Memory B cell (primary cell): Measurements from ENCODE around the gene ZMYM2.

Experiments
- ATAC-seq: fragments of 150-1000 bp; cut with Tn5 transposase; 2 replicates; pipeline ENCODE4 v1.10.0; 2021; ENCODE audit warnings: low read depth, mild to moderate bottlenecking, moderate library complexity
- DNase-seq, 2 donors: peaks; one replicate each; pipeline ENCODE4 v3.0.0; 2022; ENCODE audit warnings: low spot score in 2 of 2
- H3K27ac Mint-ChIP-seq: one replicate; pipeline ENCODE4 v1.8.0; 2022; ENCODE audit warnings: mild to moderate bottlenecking, moderate library complexity, mixed read lengths
- H3K27me3 Mint-ChIP-seq: one replicate; pipeline ENCODE4 v1.8.0; 2022; ENCODE audit warnings: mixed read lengths
- H3K36me3 Mint-ChIP-seq: one replicate; pipeline ENCODE4 v1.8.0; 2022; ENCODE audit warnings: mild to moderate bottlenecking, mixed read lengths
- H3K4me1 Mint-ChIP-seq: one replicate; pipeline ENCODE4 v1.8.0; 2022; ENCODE audit warnings: mixed read lengths
- H3K4me3 Mint-ChIP-seq: one replicate; pipeline ENCODE4 v1.8.0; 2022; ENCODE audit warnings: mild to moderate bottlenecking, moderate library complexity, mixed read lengths
- H3K9me3 Mint-ChIP-seq: one replicate; pipeline ENCODE4 v1.8.0; 2022; ENCODE audit warnings: mixed read lengths

Gene ZMYM2

GRCh38 chr13:20044086-20044485 is 85.6 kb downstream of the ZMYM2 start:
- no peak overlapping the region for H3K27ac Mint-ChIP-seq
- peaks cover 25% of the 10 kb centered on the region for H3K4me1 Mint-ChIP-seq
- H3K4me3 Mint-ChIP-seq: no peak overlapping the region
- H3K36me3 Mint-ChIP-seq: peaks cover 41% of the 10 kb centered on the region
- no peaks in the 10 kb centered on the region for H3K27me3 Mint-ChIP-seq
- peaks cover 1% of the 10 kb centered on the region for H3K9me3 Mint-ChIP-seq
- DNase-seq (no peak), ATAC-seq (no peak)

GRCh38 chr13:20045950-20046548 is 87.5 kb downstream of the ZMYM2 start:
- H3K4me3 Mint-ChIP-seq: no peak overlapping the region

GRCh38 chr13:20049558-20050473 is 91.3 kb downstream of the ZMYM2 start:
- DNase-seq: no peak
- Mint-ChIP-seq H3K27me3 (no peaks in the 10 kb centered on the region), H3K9me3 (no peaks in the 10 kb centered on the region), H3K36me3 (peaks cover 18% of the 10 kb centered on the region), H3K4me1 (peaks cover 8% of the 10 kb centered on the region), H3K4me3 (peak overlapping the region; percentile 1), H3K27ac (peak overlapping the region; percentile 79)
- peak; percentile 34 for ATAC-seq

More at GRCh38 chr13:20045950-20046548, 87.5 kb downstream of the ZMYM2 start:
- Mint-ChIP-seq H3K27me3 (no peaks in the 10 kb centered on the region), H3K27ac (no peak overlapping the region), H3K9me3 (no peaks in the 10 kb centered on the region), H3K4me1 (peaks cover 21% of the 10 kb centered on the region), H3K36me3 (peaks cover 27% of the 10 kb centered on the region)
- ATAC-seq: no peak
- no peak for DNase-seq

- Mint-ChIP-seq H3K9me3 (no peaks in the 10 kb centered on the region), H3K4me3 (no peak overlapping the region), H3K27ac (no peak overlapping the region), H3K27me3 (no peaks in the 10 kb centered on the region), H3K4me1 (peaks cover 8% of the 10 kb centered on the region), H3K36me3 (peaks cover 24% of the 10 kb centered on the region)
- no peak for ATAC-seq
- no peak for DNase-seq
Measured at GRCh38 chr13:20051366-20051765, 92.8 kb downstream of the ZMYM2 start.

- ATAC-seq: no peak
- H3K4me1 Mint-ChIP-seq: peaks cover 8% of the 10 kb centered on the region
- no peaks in the 10 kb centered on the region for H3K27me3 Mint-ChIP-seq
- H3K36me3 Mint-ChIP-seq: peaks cover 24% of the 10 kb centered on the region
- no peak for DNase-seq
- no peak overlapping the region for H3K27ac Mint-ChIP-seq
- no peak overlapping the region for H3K4me3 Mint-ChIP-seq
- H3K9me3 Mint-ChIP-seq: no peaks in the 10 kb centered on the region
Measured at GRCh38 chr13:20053016-20053415, 94.5 kb downstream of the ZMYM2 start.

- Mint-ChIP-seq H3K4me3 (no peak overlapping the region), H3K27ac (no peak overlapping the region), H3K4me1 (peaks cover 5% of the 10 kb centered on the region), H3K36me3 (peaks cover 27% of the 10 kb centered on the region), H3K9me3 (no peaks in the 10 kb centered on the region), H3K27me3 (no peaks in the 10 kb centered on the region)
- DNase-seq (no peak), ATAC-seq (no peak)
Measured at GRCh38 chr13:20053891-20054290, 95.4 kb downstream of the ZMYM2 start.

- ATAC-seq (no peak), DNase-seq (no peak)
- H3K27me3 Mint-ChIP-seq: no peaks in the 10 kb centered on the region
- no peaks in the 10 kb centered on the region for H3K9me3 Mint-ChIP-seq
- H3K27ac Mint-ChIP-seq: no peak overlapping the region
- no peak overlapping the region for H3K4me3 Mint-ChIP-seq
- peaks cover 3% of the 10 kb centered on the region for H3K4me1 Mint-ChIP-seq
- H3K36me3 Mint-ChIP-seq: peaks cover 28% of the 10 kb centered on the region
Measured at GRCh38 chr13:20054586-20054985, 96.1 kb downstream of the ZMYM2 start.

GRCh38 chr13:20057214-20057613 is 98.7 kb downstream of the ZMYM2 start:
- no peak overlapping the region for H3K4me3 Mint-ChIP-seq
- H3K36me3 Mint-ChIP-seq: peaks cover 32% of the 10 kb centered on the region
- H3K9me3 Mint-ChIP-seq: no peaks in the 10 kb centered on the region
- ATAC-seq (no peak), DNase-seq (no peak)
- no peak overlapping the region for H3K27ac Mint-ChIP-seq
- no peaks in the 10 kb centered on the region for H3K27me3 Mint-ChIP-seq
- H3K4me1 Mint-ChIP-seq: no peaks in the 10 kb centered on the region

GRCh38 chr13:20057963-20058362 is 99.4 kb downstream of the ZMYM2 start:
- ATAC-seq (no peak), DNase-seq (no peak)
- H3K4me1 Mint-ChIP-seq: no peaks in the 10 kb centered on the region
- H3K36me3 Mint-ChIP-seq: peaks cover 29% of the 10 kb centered on the region
- no peaks in the 10 kb centered on the region for H3K9me3 Mint-ChIP-seq
- H3K27ac Mint-ChIP-seq: no peak overlapping the region
- no peak overlapping the region for H3K4me3 Mint-ChIP-seq
- no peaks in the 10 kb centered on the region for H3K27me3 Mint-ChIP-seq

GRCh38 chr13:20058476-20058875 is 99.9 kb downstream of the ZMYM2 start:
- ATAC-seq: no peak
- Mint-ChIP-seq H3K27ac (no peak overlapping the region), H3K4me1 (no peaks in the 10 kb centered on the region), H3K27me3 (no peaks in the 10 kb centered on the region), H3K4me3 (no peak overlapping the region), H3K9me3 (no peaks in the 10 kb centered on the region), H3K36me3 (peaks cover 29% of the 10 kb centered on the region)
- no peak for DNase-seq

- ATAC-seq: no peak
- Mint-ChIP-seq H3K9me3 (no peaks in the 10 kb centered on the region), H3K36me3 (peaks cover 23% of the 10 kb centered on the region), H3K4me3 (no peak overlapping the region), H3K27me3 (no peaks in the 10 kb centered on the region), H3K4me1 (no peaks in the 10 kb centered on the region), H3K27ac (no peak overlapping the region)
- DNase-seq: no peak
Measured at GRCh38 chr13:20064128-20064527, 105.6 kb downstream of the ZMYM2 start.

GRCh38 chr13:20065516-20065915 is 107.0 kb downstream of the ZMYM2 start:
- H3K27ac Mint-ChIP-seq: no peak overlapping the region
- DNase-seq: no peak
- no peak for ATAC-seq

GRCh38 chr13:20069956-20070355 is 111.4 kb downstream of the ZMYM2 start:
- DNase-seq (no peak), ATAC-seq (no peak)
- H3K9me3 Mint-ChIP-seq: no peaks in the 10 kb centered on the region
- H3K36me3 Mint-ChIP-seq: peaks cover 28% of the 10 kb centered on the region
- no peak overlapping the region for H3K4me3 Mint-ChIP-seq
- H3K27me3 Mint-ChIP-seq: no peaks in the 10 kb centered on the region
- peaks cover 3% of the 10 kb centered on the region for H3K4me1 Mint-ChIP-seq
- H3K27ac Mint-ChIP-seq: no peak overlapping the region

More at GRCh38 chr13:20065516-20065915, 107.0 kb downstream of the ZMYM2 start:
- Mint-ChIP-seq H3K4me1 (no peaks in the 10 kb centered on the region), H3K36me3 (peaks cover 22% of the 10 kb centered on the region), H3K4me3 (no peak overlapping the region), H3K9me3 (no peaks in the 10 kb centered on the region), H3K27me3 (no peaks in the 10 kb centered on the region)

- peaks cover 29% of the 10 kb centered on the region for H3K36me3 Mint-ChIP-seq
- no peaks in the 10 kb centered on the region for H3K27me3 Mint-ChIP-seq
- no peak overlapping the region for H3K27ac Mint-ChIP-seq
Measured at GRCh38 chr13:20073775-20074174, 115.2 kb downstream of the ZMYM2 start.

More at GRCh38 chr13:20073775-20074174, 115.2 kb downstream of the ZMYM2 start:
- Mint-ChIP-seq H3K4me3 (no peak overlapping the region), H3K9me3 (no peaks in the 10 kb centered on the region), H3K4me1 (peaks cover 6% of the 10 kb centered on the region)
- DNase-seq: no peak
- ATAC-seq: peak; percentile 70
